Hepatocyte (in vitro differentiated cells): ENCODE data around the gene SHISAL2A. TPM values are rescaled to one million over a fixed set of nuclear protein-coding genes. Genes with fewer than 3 reads are reported as not detected.
"Not testable (repeated sequence)": the region's sequence is repeated elsewhere in the genome, so short reads cannot be mapped to it uniquely, and the experiment has no call there.

Experiments used
- DNase-seq: peaks from one replicate; pipeline ENCODE4 v3.0.0-alpha.2; 2016; ENCODE audit warnings: low spot score
- H2AFZ ChIP-seq: fragments of 200-600 bp; sonication (generic); 2 replicates; pipeline ENCODE4 v1.6.0; 2016; ENCODE audit warnings: antibody characterized with exemption, mild to moderate bottlenecking
- H3K27ac ChIP-seq: fragments of 200-600 bp; sonication (generic); 2 replicates; pipeline ENCODE4 v1.5.1; 2016; ENCODE audit warnings: mild to moderate bottlenecking
- H3K27me3 ChIP-seq: fragments of 200-600 bp; sonication (generic); 2 replicates; pipeline ENCODE4 v1.6.1; 2016
- H3K36me3 ChIP-seq: fragments of 200-600 bp; sonication (generic); replicated peaks from 2 replicates; pipeline ENCODE4 v1.5.1; 2016; ENCODE audit warnings: low read depth; ENCODE audit not compliant: insufficient read depth
- H3K4me1 ChIP-seq: fragments of 200-600 bp; sonication (generic); 2 replicates; pipeline ENCODE4 v1.5.1; 2016; ENCODE audit warnings: mild to moderate bottlenecking, moderate library complexity; ENCODE audit not compliant: insufficient read depth
- H3K4me2 ChIP-seq: fragments of 200-600 bp; sonication (generic); 2 replicates; pipeline ENCODE4 v1.6.0; 2016
- H3K4me3 ChIP-seq: fragments of 200-600 bp; sonication (generic); 2 replicates; pipeline ENCODE4 v1.5.1; 2016; ENCODE audit warnings: mild to moderate bottlenecking
- H3K79me2 ChIP-seq: fragments of 200-600 bp; sonication (generic); 2 replicates; pipeline ENCODE4 v1.6.0; 2017; ENCODE audit warnings: mild to moderate bottlenecking
- H3K9me2 ChIP-seq: fragments of 200-600 bp; sonication (generic); replicated peaks from 2 replicates; pipeline ENCODE4 v1.6.0; 2017; ENCODE audit warnings: mild to moderate bottlenecking; ENCODE audit not compliant: insufficient read depth
- H3K9me3 ChIP-seq: fragments of 200-600 bp; sonication (generic); 2 replicates; pipeline ENCODE4 v1.5.1; 2016; ENCODE audit warnings: low read depth, mild to moderate bottlenecking
- H4K20me1 ChIP-seq: fragments of 200-600 bp; sonication (generic); 2 replicates; pipeline ENCODE4 v1.6.0; 2016; ENCODE audit warnings: mild to moderate bottlenecking; ENCODE audit not compliant: insufficient read depth, poor library complexity, severe bottlenecking
- CTCF ChIP-seq: fragments of 200-600 bp; sonication (generic); IDR thresholded peaks from 2 replicates; pipeline ENCODE4 v1.5.1; 2016; ENCODE audit warnings: antibody characterized with exemption, mild to moderate bottlenecking; ENCODE audit not compliant: poor library complexity
- EZH2 ChIP-seq: fragments of 200-600 bp; sonication (generic); IDR thresholded peaks from 2 replicates; pipeline ENCODE4 v1.6.1; 2016; ENCODE audit warnings: antibody characterized with exemption, mild to moderate bottlenecking, borderline replicate concordance
- EZH2phosphoT487 ChIP-seq: fragments of 200-600 bp; sonication (generic); IDR thresholded peaks from one replicate; pipeline ENCODE4 v1.6.1; 2018; ENCODE audit warnings: antibody characterized with exemption, mild to moderate bottlenecking, low read depth, moderate library complexity; ENCODE audit not compliant: unreplicated experiment, severe bottlenecking
- WGBS: methylation state at CpG from one replicate; pipeline ENCODE4 v1.1.6; 2016; ENCODE audit warnings: low lambda C conversion rate; ENCODE audit errors: missing lambda C conversion rate; 5-methylcytosine and 5-hydroxymethylcytosine counted together
- polyA plus RNA-seq: library from polyadenylated mRNA; unstranded; fragments of >200 nt; fragmentation: Nextera tagmentation; extraction: Ambion mirVana; gene quantifications from 2 replicates; pipeline ENCODE4 v1.2.1, GENCODE V29; 2016
- total RNA-seq: library from RNA; depleted of rRNA; stranded (reverse); fragments of >200 nt; gene quantifications from 2 replicates; pipeline ENCODE4 v1.2.3, GENCODE V29; 2014

The SHISAL2A gene
- total and polyA plus RNA-seq, 2 experiments from 2014 or later, result 0.47 to 0.89 TPM

- Histone ChIP-seq H2AFZ (no peak overlapping the region), H4K20me1 (no peaks in the 10 kb centered on the region), H3K9me2 (no peaks in the 10 kb centered on the region), H3K4me3 (no peak overlapping the region), H3K4me1 (no peaks in the 10 kb centered on the region), H3K36me3 (no peaks in the 10 kb centered on the region), H3K79me2 (no peaks in the 10 kb centered on the region), H3K27me3 (no peaks in the 10 kb centered on the region), H3K9me3 (no peaks in the 10 kb centered on the region), H3K27ac (no peak overlapping the region), H3K4me2 (no peak overlapping the region)
- TF ChIP-seq EZH2 (no peak), CTCF (no peak), EZH2phosphoT487 (no peak)
- WGBS, result 96% methylated on average over 4 of the region's 4 CpGs
- no peak for DNase-seq
These were observed 50.5 kb downstream of the SHISAL2A start for GRCh38 chr1:52683367-52683940.

- H2AFZ ChIP-seq, result no peak overlapping the region
- WGBS, result 92% methylated on average over 1 of the region's 1 CpG
- H3K79me2 ChIP-seq, result no peaks in the 10 kb centered on the region
- H3K27ac ChIP-seq, result no peak overlapping the region
- H3K4me1 ChIP-seq, result no peaks in the 10 kb centered on the region
- no peak overlapping the region for H3K4me2 ChIP-seq
- no peak overlapping the region for H3K4me3 ChIP-seq
- no peaks in the 10 kb centered on the region for H3K36me3 ChIP-seq
- H3K9me3 ChIP-seq, result no peaks in the 10 kb centered on the region
- TF ChIP-seq CTCF, result no peak
- no peak for TF ChIP-seq EZH2phosphoT487
- no peak for TF ChIP-seq EZH2
- no peaks in the 10 kb centered on the region for H3K27me3 ChIP-seq
- H3K9me2 ChIP-seq, result no peaks in the 10 kb centered on the region
- no peaks in the 10 kb centered on the region for H4K20me1 ChIP-seq
- no peak for DNase-seq
These were observed 51.6 kb downstream of the SHISAL2A start for GRCh38 chr1:52684545-52684944.

- not testable (repeated sequence) for H3K9me3 ChIP-seq, H4K20me1 ChIP-seq, H3K36me3 ChIP-seq, H2AFZ ChIP-seq, H3K27me3 ChIP-seq, H3K27ac ChIP-seq, H3K4me3 ChIP-seq, H3K9me2 ChIP-seq, H3K4me2 ChIP-seq, H3K4me1 ChIP-seq, H3K79me2 ChIP-seq
- 55% methylated on average over 17 of the region's 17 CpGs for WGBS
- peak; percentile 84 for DNase-seq
- peak; percentile 94 for TF ChIP-seq CTCF
These were observed 53.3 kb downstream of the SHISAL2A start for GRCh38 chr1:52686261-52686751.

- no peaks in the 10 kb centered on the region for H3K4me1 ChIP-seq
- DNase-seq, result no peak
- no peak overlapping the region for H3K4me2 ChIP-seq
- H3K79me2 ChIP-seq, result no peaks in the 10 kb centered on the region
- H2AFZ ChIP-seq, result no peak overlapping the region
- 93% methylated on average over 5 of the region's 5 CpGs for WGBS
- H3K36me3 ChIP-seq, result no peaks in the 10 kb centered on the region
- H3K9me2 ChIP-seq, result no peaks in the 10 kb centered on the region
- H4K20me1 ChIP-seq, result no peaks in the 10 kb centered on the region
- H3K27ac ChIP-seq, result no peak overlapping the region
- no peaks in the 10 kb centered on the region for H3K9me3 ChIP-seq
- no peak overlapping the region for H3K4me3 ChIP-seq
- no peaks in the 10 kb centered on the region for H3K27me3 ChIP-seq
- no peak for TF ChIP-seq EZH2
- no peak for TF ChIP-seq CTCF
- no peak for TF ChIP-seq EZH2phosphoT487
These were observed 53.9 kb downstream of the SHISAL2A start for GRCh38 chr1:52686830-52687229.
